Pancreas (tissue), 10 donors: Measurements from ENCODE around the gene ZNF341. TPM values are rescaled to one million over a fixed set of nuclear protein-coding genes. Genes with fewer than 3 reads are reported as not detected.

Source experiments
- ATAC-seq, 4 donors: fragments of 200-7000 bp; cut with Tn5 transposase; one replicate each; pipeline versions ENCODE4 v1.8.0 to v1.9.1; 2020; ENCODE audit warnings: mild to moderate bottlenecking in 4 of 4, moderate library complexity in 4 of 4
- DNase-seq, 6 donors: peaks; one replicate each; pipeline ENCODE4 v3.0.0-alpha.2; 2020
- FAIRE-seq: peaks from 2 replicates; lab custom pipeline; 2012; peaks lifted over from hg19 to GRCh38; lab: Jason Lieb, UNC
- H3K27ac ChIP-seq, 4 donors: fragments of 200-600 bp; sonication (generic); 1 replicate in 3 of 4; 2 replicates in 1 of 4; pipeline versions ENCODE4 v1.5.0 to v1.8.0; 2020
- H3K27me3 ChIP-seq, 4 donors: fragments of 200-600 bp; one replicate each; pipeline ENCODE4 v1.8.0; 2021
- H3K36me3 ChIP-seq, 3 donors: fragments of 200-600 bp; sonication (generic) in 1 of 3; one replicate each; pipeline versions ENCODE4 v1.5.0 to v1.8.0; 2020 to 2021
- H3K4me1 ChIP-seq, 3 donors: fragments of 200-600 bp; one replicate each; pipeline ENCODE4 v1.8.0; 2021
- H3K4me3 ChIP-seq, 4 donors: fragments of 200-600 bp; sonication (generic) in 2 of 4; one replicate each; pipeline versions ENCODE4 v1.5.0 to v1.8.0; 2020 to 2021
- H3K9me3 ChIP-seq, 4 donors: fragments of 200-600 bp; one replicate each; pipeline ENCODE4 v1.8.0; 2021
- WGBS, 2 donors: extraction: QIAGEN DNeasy Blood & Tissue Kit; methylation state at CpG; one replicate each; pipeline ENCODE4 v1.1.7; 2013; 5-methylcytosine and 5-hydroxymethylcytosine counted together
- intact Hi-C, 3 donors: fragments of 100-400 bp; cut with DNase I; formaldehyde crosslinking; loops; one replicate each; pipeline versions ENCODE4 v1.11.1 to v1.14.2; 2022
- polyA plus RNA-seq, 2 donors: library from polyadenylated mRNA; stranded (reverse); fragments of 200-250 nt; gene quantifications; one replicate each; pipeline ENCODE4 v1.2.3, GENCODE V29; 2013
- total RNA-seq, 6 donors: library from RNA; stranded (reverse); fragmentation: NEBNext Ultra II Directional in 4 of 6; extraction: Animal tissue kit (Norgen Biotek cat#: 25700) in 4 of 6; gene quantifications; one replicate each; pipeline versions ENCODE4 v1.2.1 to v1.2.4, GENCODE V29; 2021 to 2023
- TF ChIP-seq, protein P1 (sequence below), 4 donors: fragments of 200-600 bp; sonication (generic) in 3 of 4; IDR thresholded peaks; one replicate each; pipeline versions ENCODE4 v1.5.0 to v1.8.0; 2021; ENCODE audit warnings: antibody characterized with exemption in 4 of 4
- donor health status: healthy with polysubstance abuse.
- donor health status: DM: no; HTN: no; CAD: no; lungs with moderate emphysema.
- donor health status: DM: no; HTN: no; CAD: no.
- donor health status: control.
- donor health status: control.
- donor health status: Bipolar disorder and iron deficiency.
- donor health status: DM: yes; HTN: yes; CAD: no.
- donor health status: DM: no; HTN: no; CAD: no.
- donor health status: DM: no; HTN: no; CAD: no.
- donor health status: DM: yes; HTN: yes; CAD: no.

Gene ZNF341
- total and polyA plus RNA-seq, 8 donors = 1.1 to 5.7 (median 1.6) TPM

DNA sequence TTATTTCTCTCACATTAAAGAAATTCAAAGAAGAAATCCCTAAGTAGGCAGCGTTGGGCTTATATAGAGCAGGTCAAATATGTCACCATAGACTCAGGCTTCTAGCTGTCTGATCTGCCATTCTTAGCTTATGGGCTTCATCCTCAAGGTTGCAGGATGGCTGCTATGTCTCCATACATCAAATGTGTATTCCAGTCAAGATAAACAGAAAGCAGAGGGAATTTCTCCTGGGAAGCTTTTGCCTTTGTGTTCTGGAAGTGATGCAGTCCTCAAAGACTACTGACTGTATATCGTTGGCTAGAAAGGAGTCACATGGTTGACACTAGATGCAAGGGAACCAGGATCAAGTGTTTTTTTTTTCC, 36.0 kb downstream of the ZNF341 start:
- Histone ChIP-seq H3K9me3 (no peaks in the 10 kb centered on the region), H3K27ac (no peak overlapping the region), H3K4me1 (no peaks in the 10 kb centered on the region), H3K36me3 (no peaks in the 10 kb centered on the region), H3K4me3 (no peak overlapping the region), H3K27me3 (no peaks in the 10 kb centered on the region)
- intact Hi-C loops = no loop called here
- no peak for DNase-seq
- TF ChIP-seq, protein P1, sequence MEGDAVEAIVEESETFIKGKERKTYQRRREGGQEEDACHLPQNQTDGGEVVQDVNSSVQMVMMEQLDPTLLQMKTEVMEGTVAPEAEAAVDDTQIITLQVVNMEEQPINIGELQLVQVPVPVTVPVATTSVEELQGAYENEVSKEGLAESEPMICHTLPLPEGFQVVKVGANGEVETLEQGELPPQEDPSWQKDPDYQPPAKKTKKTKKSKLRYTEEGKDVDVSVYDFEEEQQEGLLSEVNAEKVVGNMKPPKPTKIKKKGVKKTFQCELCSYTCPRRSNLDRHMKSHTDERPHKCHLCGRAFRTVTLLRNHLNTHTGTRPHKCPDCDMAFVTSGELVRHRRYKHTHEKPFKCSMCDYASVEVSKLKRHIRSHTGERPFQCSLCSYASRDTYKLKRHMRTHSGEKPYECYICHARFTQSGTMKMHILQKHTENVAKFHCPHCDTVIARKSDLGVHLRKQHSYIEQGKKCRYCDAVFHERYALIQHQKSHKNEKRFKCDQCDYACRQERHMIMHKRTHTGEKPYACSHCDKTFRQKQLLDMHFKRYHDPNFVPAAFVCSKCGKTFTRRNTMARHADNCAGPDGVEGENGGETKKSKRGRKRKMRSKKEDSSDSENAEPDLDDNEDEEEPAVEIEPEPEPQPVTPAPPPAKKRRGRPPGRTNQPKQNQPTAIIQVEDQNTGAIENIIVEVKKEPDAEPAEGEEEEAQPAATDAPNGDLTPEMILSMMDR (IDR thresholded peaks at IDR 0.05) = no peak
- FAIRE-seq = no peak
- WGBS, 2 donors = 98 to 99% methylated on average over 2 of the region's 2 CpGs
- ATAC-seq = no peak

DNA sequence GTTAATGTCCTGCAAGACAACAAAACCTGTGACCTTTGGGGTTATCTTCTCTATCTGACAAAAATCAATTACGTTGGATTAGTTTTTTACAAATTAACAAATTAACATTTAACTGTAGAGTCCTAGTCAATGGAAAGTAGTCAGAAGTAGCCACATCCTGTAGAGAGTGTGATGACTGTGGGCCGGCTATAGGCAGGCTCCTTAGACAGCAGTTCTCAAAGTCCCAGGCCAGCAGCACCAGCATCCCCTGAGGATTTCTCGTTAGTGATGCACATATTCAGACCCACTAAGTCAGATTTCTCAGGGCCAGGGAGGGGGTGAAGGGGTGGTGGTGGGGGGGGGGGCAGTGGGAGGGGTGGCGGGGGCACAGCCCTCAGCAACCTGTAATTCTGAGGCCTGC, 37.2 kb downstream of the ZNF341 start:
- FAIRE-seq (no peak), ATAC-seq (no peak), DNase-seq (no peak)
- Histone ChIP-seq H3K4me3 (no peak overlapping the region), H3K36me3 (no peaks in the 10 kb centered on the region), H3K27ac (no peak overlapping the region), H3K9me3 (no peaks in the 10 kb centered on the region), H3K27me3 (no peaks in the 10 kb centered on the region), H3K4me1 (no peaks in the 10 kb centered on the region)
- intact Hi-C loops = no loop called here
- TF ChIP-seq, protein P1 (IDR thresholded peaks at IDR 0.05) = no peak
- WGBS, 2 donors = 78 to 81% methylated on average over 4 of the region's 4 CpGs

DNA sequence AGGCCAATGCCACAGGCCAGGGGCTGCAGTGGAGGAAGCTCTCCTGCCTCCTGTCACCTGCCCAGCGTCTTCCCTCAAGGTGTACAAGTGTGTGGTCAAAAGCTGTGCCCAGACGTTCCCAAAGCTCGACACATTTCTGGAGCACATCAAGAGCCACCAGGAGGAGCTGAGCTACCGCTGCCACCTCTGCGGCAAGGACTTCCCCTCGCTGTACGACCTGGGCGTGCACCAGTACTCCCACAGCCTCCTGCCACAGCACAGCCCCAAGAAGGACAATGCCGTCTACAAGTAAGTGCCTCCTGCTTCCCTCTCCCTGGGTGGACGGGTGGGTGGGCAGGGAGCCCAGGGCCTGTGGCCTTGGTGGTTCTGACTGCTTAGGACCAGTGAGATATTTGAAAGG, 38.2 kb downstream of the ZNF341 start:
- Histone ChIP-seq H3K4me1 (no peaks in the 10 kb centered on the region), H3K27ac (no peak overlapping the region), H3K9me3 (no peaks in the 10 kb centered on the region), H3K36me3 (no peaks in the 10 kb centered on the region), H3K4me3 (no peak overlapping the region), H3K27me3 (no peaks in the 10 kb centered on the region)
- WGBS, 2 donors = 78 to 82% methylated on average over 10 of the region's 10 CpGs
- DNase-seq = no peak
- intact Hi-C loops = no loop called here
- TF ChIP-seq, protein P1 (IDR thresholded peaks at IDR 0.05) = no peak
- FAIRE-seq = no peak
- ATAC-seq = peak in 3 of 4 donors; percentile 41 to 66 (median 63)

DNA sequence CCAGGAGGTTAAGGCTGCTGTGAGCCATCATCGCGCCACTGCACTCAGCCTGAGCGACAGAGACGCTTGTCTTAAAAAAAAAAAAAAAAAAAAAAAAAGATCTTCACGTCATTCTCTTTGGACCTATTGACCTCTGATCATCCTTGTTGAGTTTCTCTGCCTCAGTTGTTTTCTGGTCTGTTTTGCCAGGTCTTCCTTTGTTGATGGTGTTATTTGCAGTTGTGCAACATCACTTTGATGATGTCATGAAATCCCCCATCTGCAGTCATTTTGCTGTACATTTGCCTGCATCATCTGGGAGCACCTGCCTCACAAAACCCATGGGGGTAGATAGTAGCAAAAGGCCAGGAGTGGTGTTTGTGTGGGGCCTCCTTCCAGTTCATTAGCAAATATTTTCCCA, 40.1 kb downstream of the ZNF341 start:
- TF ChIP-seq, protein P1 (IDR thresholded peaks at IDR 0.05) = no peak
- 91 to 95% methylated on average over 5 of the region's 5 CpGs for WGBS, 2 donors
- intact Hi-C loops = no loop called here
- H3K27ac ChIP-seq = no peak overlapping the region
- no peaks in the 10 kb centered on the region for H3K27me3 ChIP-seq
- no peaks in the 10 kb centered on the region for H3K36me3 ChIP-seq
- FAIRE-seq (no peak), DNase-seq (no peak), ATAC-seq (no peak)
- no peak overlapping the region for H3K4me3 ChIP-seq
- H3K4me1 ChIP-seq = no peaks in the 10 kb centered on the region
- no peaks in the 10 kb centered on the region for H3K9me3 ChIP-seq

DNA sequence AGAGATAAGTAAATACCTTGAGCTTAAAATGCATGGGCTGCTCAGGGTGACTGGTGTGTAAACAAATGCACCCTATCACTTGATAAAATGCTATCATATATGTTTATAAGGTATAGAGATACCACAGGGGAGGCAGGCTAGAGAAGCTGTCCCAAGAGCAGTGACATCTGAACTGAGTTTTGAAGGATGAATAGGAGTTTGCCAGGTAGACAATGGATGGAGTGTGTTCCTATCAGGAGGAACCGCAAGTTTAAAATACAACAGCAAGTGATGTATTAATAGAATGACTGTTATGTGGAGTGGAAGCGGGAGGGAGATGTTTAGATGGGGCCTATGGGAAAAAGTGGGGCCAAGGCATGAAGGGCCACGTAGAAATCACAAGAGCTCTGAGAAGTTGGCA, 40.6 kb downstream of the ZNF341 start:
- no peak for ATAC-seq
- Histone ChIP-seq H3K4me1 (no peaks in the 10 kb centered on the region), H3K9me3 (no peaks in the 10 kb centered on the region), H3K36me3 (no peaks in the 10 kb centered on the region), H3K4me3 (no peak overlapping the region), H3K27ac (no peak overlapping the region), H3K27me3 (no peaks in the 10 kb centered on the region)
- no peak for DNase-seq
- FAIRE-seq = no peak
- TF ChIP-seq, protein P1 (IDR thresholded peaks at IDR 0.05) = no peak
- intact Hi-C loops = no loop called here
- 92 to 94% methylated on average over 3 of the region's 3 CpGs for WGBS, 2 donors
